Measurements from ENCODE around the gene FUCA1.
"Not testable (repeated sequence)": the region's sequence is repeated elsewhere in the genome, so short reads cannot be mapped to it uniquely, and the experiment has no call there.

FUCA1 gene

GRCh38 chr1:23838401-23838866, 29.7 kb downstream of the FUCA1 start:
- H3K9me3 Mint-ChIP-seq = peaks cover 5% of the 10 kb centered on the region
- TF ChIP-seq CTCF (IDR thresholded peaks at IDR 0.05) = no peak
- peak overlapping the region; percentile 78 for H3K4me3 Mint-ChIP-seq
- no peak overlapping the region for H3K27ac Mint-ChIP-seq
- H3K4me1 Mint-ChIP-seq = peaks cover 14% of the 10 kb centered on the region
- H3K27me3 Mint-ChIP-seq (ENCODE audit: low read depth, poor library complexity) = peaks cover 60% of the 10 kb centered on the region
- H3K36me3 Mint-ChIP-seq (ENCODE audit: low read depth) = no peaks in the 10 kb centered on the region
- peak; percentile 75 for DNase-seq

GRCh38 chr1:23837908-23838307, 30.2 kb downstream of the FUCA1 start:
- Mint-ChIP-seq H3K27me3 (ENCODE audit: low read depth, poor library complexity) (peaks cover 59% of the 10 kb centered on the region), H3K4me3 (peak overlapping the region; percentile 78), H3K36me3 (ENCODE audit: low read depth) (no peaks in the 10 kb centered on the region), H3K27ac (no peak overlapping the region), H3K9me3 (peaks cover 5% of the 10 kb centered on the region), H3K4me1 (peaks cover 14% of the 10 kb centered on the region)
- peak; percentile 5 for DNase-seq
- TF ChIP-seq CTCF (IDR thresholded peaks at IDR 0.05) = no peak

GRCh38 chr1:23836037-23836436, 32.1 kb downstream of the FUCA1 start:
- no peak overlapping the region for H3K4me3 Mint-ChIP-seq
- peaks cover 48% of the 10 kb centered on the region for H3K27me3 Mint-ChIP-seq (ENCODE audit: low read depth, poor library complexity)
- peaks cover 14% of the 10 kb centered on the region for H3K4me1 Mint-ChIP-seq
- TF ChIP-seq CTCF (IDR thresholded peaks at IDR 0.05) = no peak
- no peak for DNase-seq
- H3K9me3 Mint-ChIP-seq = peaks cover 5% of the 10 kb centered on the region
- no peaks in the 10 kb centered on the region for H3K36me3 Mint-ChIP-seq (ENCODE audit: low read depth)
- no peak overlapping the region for H3K27ac Mint-ChIP-seq

- Mint-ChIP-seq H3K27me3 (ENCODE audit: low read depth, poor library complexity) (peaks cover 53% of the 10 kb centered on the region), H3K4me1 (peaks cover 14% of the 10 kb centered on the region)
- H3K27ac Mint-ChIP-seq; H3K4me3 Mint-ChIP-seq; H3K36me3 Mint-ChIP-seq (ENCODE audit: low read depth); H3K9me3 Mint-ChIP-seq; DNase-seq: not testable (repeated sequence)
Observed at GRCh38 chr1:23834156-23834555, 33.9 kb downstream of the FUCA1 start.

GRCh38 chr1:23827717-23828116, 40.4 kb downstream of the FUCA1 start:
- H3K4me3 Mint-ChIP-seq = no peak overlapping the region
- DNase-seq = no peak
- peaks cover 16% of the 10 kb centered on the region for H3K4me1 Mint-ChIP-seq
- no peak for TF ChIP-seq CTCF (IDR thresholded peaks at IDR 0.05)
- H3K27ac Mint-ChIP-seq = no peak overlapping the region
- H3K36me3 Mint-ChIP-seq (ENCODE audit: low read depth) = no peaks in the 10 kb centered on the region
- peaks cover 17% of the 10 kb centered on the region for H3K27me3 Mint-ChIP-seq (ENCODE audit: low read depth, poor library complexity)
- H3K9me3 Mint-ChIP-seq = no peaks in the 10 kb centered on the region

GRCh38 chr1:23826590-23826989, 41.5 kb downstream of the FUCA1 start:
- Mint-ChIP-seq H3K4me1 (peaks cover 16% of the 10 kb centered on the region), H3K4me3 (peak overlapping the region; percentile 48), H3K27me3 (ENCODE audit: low read depth, poor library complexity) (peaks cover 12% of the 10 kb centered on the region)
- not testable (repeated sequence) for H3K9me3 Mint-ChIP-seq; H3K36me3 Mint-ChIP-seq (ENCODE audit: low read depth); H3K27ac Mint-ChIP-seq; DNase-seq

GRCh38 chr1:23825762-23826522, 42.1 kb downstream of the FUCA1 start:
- no peak for TF ChIP-seq CTCF (IDR thresholded peaks at IDR 0.05)
- H3K27me3 Mint-ChIP-seq (ENCODE audit: low read depth, poor library complexity) = peaks cover 9% of the 10 kb centered on the region
- H3K9me3 Mint-ChIP-seq = no peaks in the 10 kb centered on the region
- H3K4me3 Mint-ChIP-seq = peak overlapping the region; percentile 99
- H3K36me3 Mint-ChIP-seq (ENCODE audit: low read depth) = no peaks in the 10 kb centered on the region
- DNase-seq = no peak
- no peak overlapping the region for H3K27ac Mint-ChIP-seq
- H3K4me1 Mint-ChIP-seq = peaks cover 16% of the 10 kb centered on the region
